Neutrophil (primary cell): Measurements from ENCODE around the gene CBFB.

Experiments used
- H3K27ac ChIP-seq: fragments of 200-600 bp; sonication (generic); 2 replicates; pipeline ENCODE4 v1.5.1; 2016; ENCODE audit warnings: mild to moderate bottlenecking, moderate library complexity
- H3K27me3 ChIP-seq: fragments of 200-600 bp; sonication (generic); 2 replicates; pipeline ENCODE4 v1.6.0; 2016; ENCODE audit warnings: mild to moderate bottlenecking
- H3K36me3 ChIP-seq: fragments of 200-600 bp; sonication (generic); 2 replicates; pipeline ENCODE4 v1.5.1; 2017
- H3K4me1 ChIP-seq, 2 experiments: fragments of 200-600 bp in 1 of 2; sonication (generic) in 1 of 2; 1 replicate in 1 of 2; 2 replicates in 1 of 2; pipeline versions ENCODE4 v1.5.1 to v1.6.1; 2013 to 2016; ENCODE audit warnings: low read depth in 1 of 2, low read length in 1 of 2, mild to moderate bottlenecking in 1 of 2, moderate library complexity in 1 of 2; ENCODE audit not compliant: control insufficient read depth in 1 of 2, insufficient read depth in 1 of 2
- H3K4me3 ChIP-seq, 2 experiments: fragments of 200-600 bp in 1 of 2; sonication (generic) in 1 of 2; 1 replicate in 1 of 2; 2 replicates in 1 of 2; pipeline ENCODE4 v1.5.1; 2013 to 2016; ENCODE audit warnings: low read depth in 1 of 2, low read length in 1 of 2, mild to moderate bottlenecking in 1 of 2, moderate library complexity in 1 of 2
- H3K9me3 ChIP-seq: fragments of 200-600 bp; sonication (generic); 2 replicates; pipeline ENCODE4 v1.5.1; 2016
- CTCF ChIP-seq: fragments of 200-600 bp; sonication (generic); IDR thresholded peaks from 2 replicates; pipeline ENCODE4 v1.5.1; 2016; ENCODE audit warnings: antibody characterized with exemption

The CBFB gene

GRCh38 chr16:67088551-67088950 lies 59.6 kb downstream of the CBFB start:
- peaks cover 0 to 5% of the 10 kb centered on the region in 2 experiments for H3K4me1 ChIP-seq
- no peaks in the 10 kb centered on the region for H3K27me3 ChIP-seq
- TF ChIP-seq CTCF, result no peak
- H3K4me3 ChIP-seq, result no peak overlapping the region
- H3K36me3 ChIP-seq, result peaks cover 24% of the 10 kb centered on the region
- no peaks in the 10 kb centered on the region for H3K9me3 ChIP-seq
- no peak overlapping the region for H3K27ac ChIP-seq

GRCh38 chr16:67089101-67089500 lies 60.2 kb downstream of the CBFB start:
- H3K36me3 ChIP-seq, result peaks cover 24% of the 10 kb centered on the region
- no peaks in the 10 kb centered on the region for H3K27me3 ChIP-seq
- H3K4me1 ChIP-seq, result peaks cover 0 to 5% of the 10 kb centered on the region in 2 experiments
- TF ChIP-seq CTCF, result no peak
- no peak overlapping the region for H3K27ac ChIP-seq
- no peak overlapping the region for H3K4me3 ChIP-seq
- no peaks in the 10 kb centered on the region for H3K9me3 ChIP-seq

- H3K27me3 ChIP-seq, result no peaks in the 10 kb centered on the region
- TF ChIP-seq CTCF, result no peak
- no peak overlapping the region for H3K4me3 ChIP-seq
- peaks cover 0 to 5% of the 10 kb centered on the region in 2 experiments for H3K4me1 ChIP-seq
- H3K36me3 ChIP-seq, result peaks cover 16% of the 10 kb centered on the region
- H3K9me3 ChIP-seq, result no peaks in the 10 kb centered on the region
- no peak overlapping the region for H3K27ac ChIP-seq
These were observed 63.1 kb downstream of the CBFB start for GRCh38 chr16:67091906-67092566.

GRCh38 chr16:67093098-67093726 lies 64.3 kb downstream of the CBFB start:
- Histone ChIP-seq H3K36me3 (peaks cover 12% of the 10 kb centered on the region), H3K27ac (no peak overlapping the region), H3K9me3 (no peaks in the 10 kb centered on the region), H3K4me3 (no peak overlapping the region), H3K27me3 (no peaks in the 10 kb centered on the region), H3K4me1 (peaks cover 0 to 5% of the 10 kb centered on the region in 2 experiments)
- TF ChIP-seq CTCF, result no peak

- no peak for TF ChIP-seq CTCF
- Histone ChIP-seq H3K36me3 (peaks cover 21% of the 10 kb centered on the region), H3K27me3 (no peaks in the 10 kb centered on the region), H3K4me3 (no peak overlapping the region), H3K9me3 (no peaks in the 10 kb centered on the region), H3K4me1 (no peaks in the 10 kb centered on the region), H3K27ac (no peak overlapping the region)
These were observed 69.7 kb downstream of the CBFB start for GRCh38 chr16:67098599-67098998.
